Measurements from ENCODE around the gene GPHA2. TPM values are rescaled to one million over a fixed set of nuclear protein-coding genes. Genes with fewer than 3 reads are reported as not detected.

Gene GPHA2
- total and polyA plus RNA-seq, 2 of the 13 experiments (the other 11 are each of a cell fraction or from before 2014, with no cell fraction given), result 13.0 to 19.1 TPM

- ChIA-PET CTCF (ENCODE audit: low intra/inter-chr PET ratio, low total read pairs) (no interaction called here), POLR2A (interaction anchor here (0.7 to 2.1 kb wide), 6 partner anchors 8 to 195 kb away, joined by 4 to 15 read pairs (median 5); partner anchors contain the start of genes BATF2, GPHA2, PPP2R5B and TM7SF2)
- H2AFZ ChIP-seq (ENCODE audit: low read length), result no peak overlapping the region
- peak overlapping the region; percentile 63 for H3K27ac ChIP-seq (ENCODE audit: extremely low read length, insufficient read depth, low read length)
- peaks cover 36% of the 10 kb centered on the region for H3K4me1 ChIP-seq (ENCODE audit: insufficient read depth, low read length)
- DNase-seq (ENCODE audit: low spot score) (peak; percentile 55), ATAC-seq (peak; percentile 55), FAIRE-seq (no peak)
- peak overlapping the region; percentile 87 for H3K4me2 ChIP-seq (ENCODE audit: low read depth, low read length)
- peaks cover 23 to 27% of the 10 kb centered on the region in 2 experiments; a peak in 4 of 5 replicates for H3K36me3 ChIP-seq (replicated peaks in 1 of 2; ENCODE audit: control insufficient read depth in 1 of 2, insufficient read depth in 2 of 2, low read length in 2 of 2)
- H3K79me2 ChIP-seq (ENCODE audit: insufficient read depth, low read length), result peaks cover 15% of the 10 kb centered on the region
- no peaks in the 10 kb centered on the region; a peak in 1 of 5 replicates for H3K27me3 ChIP-seq (ENCODE audit: control insufficient read depth in 1 of 2, insufficient read depth in 2 of 2, low read length in 2 of 2)
- H3K9me3 ChIP-seq (ENCODE audit: low read length), result no peaks in the 10 kb centered on the region
- in situ Hi-C loops (cut with HindIII; ENCODE audit: extremely low pct_ligation_motif_present, low pct_unique_long_range_greater_than_20kb) (no loop called here), intact Hi-C loops (cut with micrococcal nuclease; ENCODE audit: unreplicated experiment) (loop anchor here (2.0 kb wide), 1 partner anchor 81 kb away; the partner anchor contains the start of gene BATF2)
- H3K9ac ChIP-seq (ENCODE audit: insufficient read depth, low read depth, low read length), result peak overlapping the region; percentile 90
- H3K4me3 ChIP-seq (replicated peaks in 1 of 3; ENCODE audit: insufficient read depth in 1 of 3, low read depth in 2 of 3, low read length in 3 of 3), result peak overlapping the region; percentile 72 to 100 (median 93)
- under 1% methylated on average over 13 of the region's 23 CpGs for WGBS (ENCODE audit: low lambda C conversion rate)
- H4K20me1 ChIP-seq (ENCODE audit: insufficient read depth, low read length), result peaks cover 5% of the 10 kb centered on the region; the same call in 1 of the 2 replicates
- no TSS peak for BruUV-seq (replicated peaks)
- no peak for TF ChIP-seq RBFOX2 (IDR thresholded peaks at IDR 0.05; ENCODE audit: low read depth, low read length)
- TF ChIP-seq STAG1 (CRISPR knock-in tag; IDR thresholded peaks at IDR 0.05), result no peak
- no peak for TF ChIP-seq KDM1A (CRISPR knock-in tag; IDR thresholded peaks at IDR 0.05)
- TF ChIP-seq RFX1 (IDR thresholded peaks at IDR 0.05), result no peak
- TF ChIP-seq ATM (IDR thresholded peaks at IDR 0.05; ENCODE audit: borderline replicate concordance), result no peak
- no peak for TF ChIP-seq E2F5 (CRISPR knock-in tag; conservative IDR thresholded peaks at IDR 0.05)
- no peak for TF ChIP-seq NCOA2 (CRISPR knock-in tag; IDR thresholded peaks at IDR 0.05)
- no peak for TF ChIP-seq ZNF558 (CRISPR knock-in tag; IDR thresholded peaks at IDR 0.05; ENCODE audit: borderline replicate concordance)
- no peak for TF ChIP-seq ZGPAT (CRISPR knock-in tag; IDR thresholded peaks at IDR 0.05)
- no peak for TF ChIP-seq NFYB (CRISPR knock-in tag; IDR thresholded peaks at IDR 0.05)
- no peak for TF ChIP-seq ZNF251 (CRISPR knock-in tag; IDR thresholded peaks at IDR 0.05)
- TF ChIP-seq ZNF788 (CRISPR knock-in tag; IDR thresholded peaks at IDR 0.05; ENCODE audit: borderline replicate concordance), result no peak; the same call in 1 of the 2 replicates
- no peak for TF ChIP-seq ZNF75D (CRISPR knock-in tag; IDR thresholded peaks at IDR 0.05; ENCODE audit: borderline replicate concordance)
- TF ChIP-seq NR2F1 (CRISPR knock-in tag; IDR thresholded peaks at IDR 0.05), result peak; percentile 74 to 77; a peak in 3 of 4 replicates
- peak; percentile 92 for TF ChIP-seq FOXK2 (IDR thresholded peaks at IDR 0.05)
- TF ChIP-seq PLSCR1 (CRISPR knock-in tag; IDR thresholded peaks at IDR 0.05; ENCODE audit: borderline replicate concordance), result no peak
- TF ChIP-seq ZBTB46 (CRISPR knock-in tag; IDR thresholded peaks at IDR 0.05; ENCODE audit: borderline replicate concordance), result no peak
- TF ChIP-seq BCL3 (CRISPR knock-in tag; IDR thresholded peaks at IDR 0.05), result no peak
Observed at GRCh38 chr11:64916040-64916774, 19.5 kb downstream of the GPHA2 start.

Measured in HepG2 (cell line).